ENCODE results near the gene LIMS1.

LIMS1 gene

DNA sequence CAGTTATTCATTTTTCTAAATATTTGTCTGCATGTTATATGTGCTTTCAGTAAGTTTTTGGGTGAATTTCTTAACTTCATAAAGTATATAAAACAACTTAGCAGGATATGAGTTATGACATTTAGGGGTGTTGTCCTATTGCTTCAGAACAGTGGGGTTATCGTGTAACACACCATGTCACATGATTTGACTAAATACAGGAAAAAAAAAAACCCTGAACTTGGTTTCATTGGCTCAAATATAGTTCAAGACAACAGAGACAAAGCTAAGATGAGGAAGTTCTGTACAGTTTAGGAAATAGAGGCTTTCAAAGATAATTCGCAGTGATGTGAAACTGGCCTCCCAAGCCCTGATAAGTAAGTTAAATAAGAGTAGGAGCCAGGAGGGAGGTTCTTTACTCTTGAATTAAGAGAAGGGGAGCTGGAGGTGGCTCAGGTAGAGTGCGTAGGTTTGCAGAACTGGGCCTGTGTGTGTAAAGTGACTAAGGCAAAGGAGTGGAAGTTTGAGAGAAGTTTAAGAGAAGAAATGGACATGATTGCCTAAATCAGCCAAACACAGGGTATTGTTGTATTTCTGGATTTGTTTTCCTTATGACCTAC lies 53.9 kb downstream of the LIMS1 start:
- Histone ChIP-seq H3K9me3 (ENCODE audit: insufficient read depth, low read depth, low read length) (no peaks in the 10 kb centered on the region), H3K18ac (ENCODE audit: low read length) (no peak overlapping the region), H3K4ac (ENCODE audit: low read depth, low read length) (no peak overlapping the region), H3K79me1 (ENCODE audit: low read length) (peaks cover under 1% of the 10 kb centered on the region), H3K4me1 (ENCODE audit: control insufficient read depth in 1 of 2, insufficient read depth in 2 of 2, low read length in 2 of 2) (peaks cover 0 to 10% of the 10 kb centered on the region in 2 experiments), H3K23ac (ENCODE audit: low read length) (no peak overlapping the region), H3K36me3 (ENCODE audit: control insufficient read depth in 1 of 2, insufficient read depth in 2 of 2, low read length in 2 of 2) (no peaks in the 10 kb centered on the region), H3K9ac (ENCODE audit: low read length) (no peak overlapping the region), H2BK5ac (ENCODE audit: low read depth, low read length, poor library complexity) (no peak overlapping the region), H3K27ac (ENCODE audit: low read depth, low read length) (no peak overlapping the region), H3K4me3 (ENCODE audit: low read depth, low read length) (no peak overlapping the region), H4K12ac (ENCODE audit: low read depth, low read length) (no peak overlapping the region), H2AK5ac (ENCODE audit: low read length) (no peak overlapping the region), H2AFZ (ENCODE audit: insufficient read depth, low read length, poor library complexity) (no peak overlapping the region), H2BK120ac (ENCODE audit: insufficient read depth, low read length, poor library complexity) (no peak overlapping the region), H3K14ac (ENCODE audit: low read length) (no peak overlapping the region), H3K79me2 (ENCODE audit: control insufficient read depth, insufficient read depth, low read length, poor library complexity) (peaks cover 8% of the 10 kb centered on the region), H2BK12ac (ENCODE audit: low read length) (no peak overlapping the region), H4K8ac (ENCODE audit: low read depth, low read length) (no peak overlapping the region), H3K27me3 (ENCODE audit: insufficient read depth, low read length) (no peaks in the 10 kb centered on the region), H3K4me2 (ENCODE audit: low read length) (no peak overlapping the region), H4K91ac (ENCODE audit: low read depth, low read length) (no peak overlapping the region)
- peak in 1 of 2 donors; percentile 35 for DNase-seq
- WGBS (ENCODE audit: extremely low coverage, insufficient coverage, insufficient read length) = no CpG with 5 or more reads among the region's 3 CpGs

- Histone ChIP-seq H3K18ac (ENCODE audit: low read length) (no peak overlapping the region), H3K9ac (ENCODE audit: low read length) (no peak overlapping the region), H3K4me3 (ENCODE audit: low read depth, low read length) (no peak overlapping the region), H3K4me2 (ENCODE audit: low read length) (no peak overlapping the region), H4K8ac (ENCODE audit: low read depth, low read length) (no peak overlapping the region), H3K79me2 (ENCODE audit: control insufficient read depth, insufficient read depth, low read length, poor library complexity) (peaks cover 8% of the 10 kb centered on the region), H3K79me1 (ENCODE audit: low read length) (peaks cover 5% of the 10 kb centered on the region), H2AK5ac (ENCODE audit: low read length) (no peak overlapping the region), H3K27me3 (ENCODE audit: insufficient read depth, low read length) (no peaks in the 10 kb centered on the region), H3K36me3 (ENCODE audit: control insufficient read depth in 1 of 2, insufficient read depth in 2 of 2, low read length in 2 of 2) (no peaks in the 10 kb centered on the region), H4K12ac (ENCODE audit: low read depth, low read length) (no peak overlapping the region), H2BK5ac (ENCODE audit: low read depth, low read length, poor library complexity) (no peak overlapping the region), H4K91ac (ENCODE audit: low read depth, low read length) (no peak overlapping the region), H3K14ac (ENCODE audit: low read length) (no peak overlapping the region), H3K9me3 (ENCODE audit: insufficient read depth, low read depth, low read length) (no peaks in the 10 kb centered on the region), H3K27ac (ENCODE audit: low read depth, low read length) (no peak overlapping the region), H3K4me1 (ENCODE audit: control insufficient read depth in 1 of 2, insufficient read depth in 2 of 2, low read length in 2 of 2) (peaks cover 0 to 10% of the 10 kb centered on the region in 2 experiments), H3K23ac (ENCODE audit: low read length) (no peak overlapping the region), H2BK120ac (ENCODE audit: insufficient read depth, low read length, poor library complexity) (no peak overlapping the region), H2BK12ac (ENCODE audit: low read length) (no peak overlapping the region), H2AFZ (ENCODE audit: insufficient read depth, low read length, poor library complexity) (no peak overlapping the region), H3K4ac (ENCODE audit: low read depth, low read length) (no peak overlapping the region)
- no peak for DNase-seq
Measured at GRCh38 chr2:108589372-108589771, 55.1 kb downstream of the LIMS1 start.

DNA sequence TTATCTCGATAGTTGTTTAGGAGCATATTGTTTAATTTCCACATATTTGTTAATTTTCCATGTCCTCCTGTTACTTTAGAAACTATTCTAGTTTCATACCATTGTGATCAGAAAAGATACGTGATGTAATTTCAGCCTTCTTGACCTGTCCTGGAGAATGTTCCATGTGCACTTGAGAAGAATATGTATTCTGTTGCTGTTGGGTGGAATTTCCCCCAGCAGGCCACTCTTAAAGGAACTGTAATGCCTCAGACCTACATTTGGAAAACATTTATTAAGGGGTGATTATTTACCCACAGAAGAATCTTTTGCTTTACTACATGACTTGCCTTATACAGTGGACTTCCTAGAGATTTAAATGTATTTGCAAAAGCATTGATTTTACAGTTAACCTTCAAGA lies 55.5 kb downstream of the LIMS1 start:
- Histone ChIP-seq H3K79me2 (ENCODE audit: control insufficient read depth, insufficient read depth, low read length, poor library complexity) (peaks cover 8% of the 10 kb centered on the region), H3K23ac (ENCODE audit: low read length) (no peak overlapping the region), H2BK120ac (ENCODE audit: insufficient read depth, low read length, poor library complexity) (no peak overlapping the region), H3K79me1 (ENCODE audit: low read length) (peaks cover 5% of the 10 kb centered on the region), H4K8ac (ENCODE audit: low read depth, low read length) (no peak overlapping the region), H3K9me3 (ENCODE audit: insufficient read depth, low read depth, low read length) (no peaks in the 10 kb centered on the region), H3K27me3 (ENCODE audit: insufficient read depth, low read length) (no peaks in the 10 kb centered on the region), H3K14ac (ENCODE audit: low read length) (no peak overlapping the region), H3K36me3 (ENCODE audit: control insufficient read depth in 1 of 2, insufficient read depth in 2 of 2, low read length in 2 of 2) (no peaks in the 10 kb centered on the region), H4K12ac (ENCODE audit: low read depth, low read length) (no peak overlapping the region), H2BK5ac (ENCODE audit: low read depth, low read length, poor library complexity) (no peak overlapping the region), H3K18ac (ENCODE audit: low read length) (no peak overlapping the region), H3K4me2 (ENCODE audit: low read length) (no peak overlapping the region), H2BK12ac (ENCODE audit: low read length) (no peak overlapping the region), H3K4me1 (ENCODE audit: control insufficient read depth in 1 of 2, insufficient read depth in 2 of 2, low read length in 2 of 2) (peaks cover 0 to 11% of the 10 kb centered on the region in 2 experiments), H2AFZ (ENCODE audit: insufficient read depth, low read length, poor library complexity) (no peak overlapping the region), H3K4me3 (ENCODE audit: low read depth, low read length) (no peak overlapping the region), H3K27ac (ENCODE audit: low read depth, low read length) (no peak overlapping the region), H3K4ac (ENCODE audit: low read depth, low read length) (no peak overlapping the region), H3K9ac (ENCODE audit: low read length) (no peak overlapping the region), H2AK5ac (ENCODE audit: low read length) (no peak overlapping the region), H4K91ac (ENCODE audit: low read depth, low read length) (no peak overlapping the region)
- DNase-seq = no peak
- WGBS (ENCODE audit: extremely low coverage, insufficient coverage, insufficient read length) = no CpG with 5 or more reads among the region's 2 CpGs

GRCh38 chr2:108591163-108591562 lies 56.9 kb downstream of the LIMS1 start:
- H3K4ac ChIP-seq (ENCODE audit: low read depth, low read length) = peak overlapping the region; percentile 78
- peak overlapping the region; percentile 68 for H2AK5ac ChIP-seq (ENCODE audit: low read length)
- H3K27me3 ChIP-seq (ENCODE audit: insufficient read depth, low read length) = no peaks in the 10 kb centered on the region
- H3K18ac ChIP-seq (ENCODE audit: low read length) = peak overlapping the region; percentile 49
- H3K27ac ChIP-seq (ENCODE audit: low read depth, low read length) = no peak overlapping the region
- no peak overlapping the region for H3K23ac ChIP-seq (ENCODE audit: low read length)
- H4K12ac ChIP-seq (ENCODE audit: low read depth, low read length) = no peak overlapping the region
- H2BK12ac ChIP-seq (ENCODE audit: low read length) = no peak overlapping the region
- H3K9ac ChIP-seq (ENCODE audit: low read length) = no peak overlapping the region
- no peak overlapping the region for H4K91ac ChIP-seq (ENCODE audit: low read depth, low read length)
- no CpG with 5 or more reads among the region's 6 CpGs for WGBS (ENCODE audit: extremely low coverage, insufficient coverage, insufficient read length)
- H3K9me3 ChIP-seq (ENCODE audit: insufficient read depth, low read depth, low read length) = no peaks in the 10 kb centered on the region
- H3K14ac ChIP-seq (ENCODE audit: low read length) = no peak overlapping the region
- H3K79me1 ChIP-seq (ENCODE audit: low read length) = peaks cover 5% of the 10 kb centered on the region
- H3K4me1 ChIP-seq (ENCODE audit: control insufficient read depth in 1 of 2, insufficient read depth in 2 of 2, low read length in 2 of 2) = peaks cover 0 to 13% of the 10 kb centered on the region in 2 experiments
- H3K4me2 ChIP-seq (ENCODE audit: low read length) = no peak overlapping the region
- no peak overlapping the region for H2AFZ ChIP-seq (ENCODE audit: insufficient read depth, low read length, poor library complexity)
- no peak for DNase-seq
- no peak overlapping the region for H4K8ac ChIP-seq (ENCODE audit: low read depth, low read length)
- H2BK5ac ChIP-seq (ENCODE audit: low read depth, low read length, poor library complexity) = no peak overlapping the region
- no peak overlapping the region for H2BK120ac ChIP-seq (ENCODE audit: insufficient read depth, low read length, poor library complexity)
- H3K4me3 ChIP-seq (ENCODE audit: low read depth, low read length) = no peak overlapping the region
- H3K36me3 ChIP-seq (ENCODE audit: control insufficient read depth in 1 of 2, insufficient read depth in 2 of 2, low read length in 2 of 2) = no peaks in the 10 kb centered on the region
- peaks cover 6% of the 10 kb centered on the region for H3K79me2 ChIP-seq (ENCODE audit: control insufficient read depth, insufficient read depth, low read length, poor library complexity)

Measured in trophoblast cell (in vitro differentiated cells and primary cell).